NCI-H146 (cell line): ENCODE measurements around the gene ERC2.
A peak's percentile ranks its signal among the peaks of the same experiment; 100 is the strongest.

ENCODE experiments used
- DNase-seq: peaks from one replicate; lab custom pipeline; 2025; lab: John Stamatoyannopoulos, UW

Gene ERC2

DNA sequence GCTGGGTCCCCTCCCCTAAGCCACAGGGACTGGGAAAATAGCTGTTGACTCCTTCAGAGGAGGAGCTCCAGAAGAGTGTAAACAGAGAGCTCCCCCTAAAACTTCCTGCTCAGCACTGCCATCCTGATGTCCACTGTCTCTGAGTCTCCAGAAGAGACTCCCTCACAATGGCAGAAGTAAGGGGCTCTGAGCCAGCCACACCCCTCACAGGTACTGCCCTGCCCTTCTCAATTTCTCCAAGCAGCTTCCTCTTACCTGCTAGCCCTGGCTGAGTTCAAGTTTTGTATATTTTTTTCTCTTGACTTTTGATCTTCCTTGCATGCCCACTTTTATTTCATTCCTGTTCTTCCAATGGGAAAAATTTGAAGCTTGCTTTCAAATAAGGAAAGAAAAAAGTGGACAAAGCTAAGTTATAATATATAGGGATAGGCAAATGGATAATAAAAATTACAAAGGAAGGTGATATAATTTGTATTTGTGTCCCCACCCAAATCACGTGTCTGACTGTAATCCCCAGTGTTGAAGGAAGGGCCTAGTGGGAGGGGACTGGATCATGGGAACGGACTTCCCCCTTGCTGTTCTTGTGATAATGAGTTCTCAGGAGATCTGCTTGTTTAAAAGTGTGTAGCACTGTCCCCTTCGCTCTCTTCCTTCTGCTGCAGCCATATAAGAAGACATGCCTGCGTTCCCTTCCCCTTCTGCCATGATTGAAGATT lies 539.0 kb downstream of the ERC2 start:
- no peak for DNase-seq

DNA sequence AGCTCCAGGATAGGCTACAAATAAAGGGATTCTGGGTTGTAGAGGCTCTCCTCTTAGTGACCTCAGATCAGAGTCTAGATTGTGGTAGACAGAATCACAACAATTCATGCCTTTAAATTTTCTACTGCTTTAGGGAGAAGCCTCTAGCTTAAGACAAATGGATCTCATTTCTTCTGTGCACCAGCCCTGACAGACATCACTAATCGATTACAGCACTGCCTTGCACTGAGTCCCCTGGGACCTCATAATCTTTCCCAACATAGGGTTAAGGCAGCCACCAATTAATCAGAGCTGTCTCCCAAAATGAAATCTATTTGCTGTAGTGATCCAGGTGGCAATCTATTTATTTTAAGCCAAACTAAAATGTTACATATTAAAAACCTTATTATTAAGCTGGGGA lies 544.6 kb downstream of the ERC2 start:
- DNase-seq, result no peak

DNA sequence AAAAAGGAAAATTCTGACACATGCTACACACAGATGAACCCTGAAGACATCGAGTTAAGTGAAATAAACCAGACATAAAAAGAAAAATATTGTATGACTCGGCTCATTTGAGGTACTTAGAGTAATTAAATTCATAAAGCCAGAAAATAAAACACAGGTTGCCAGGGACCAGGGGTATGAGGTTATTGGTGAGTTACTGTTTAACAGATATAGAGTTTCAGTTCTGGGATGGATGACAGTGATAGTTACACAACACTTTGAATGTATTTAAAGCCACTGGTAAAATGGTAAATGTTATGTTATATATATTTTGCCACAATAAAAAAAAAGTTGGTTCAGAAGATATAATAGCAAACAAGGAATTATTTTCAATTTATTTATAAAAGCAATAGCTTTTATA lies 545.1 kb downstream of the ERC2 start:
- DNase-seq, result no peak

GRCh38 chr3:55912880-55913279 lies 555.4 kb downstream of the ERC2 start:
- DNase-seq, result no peak

DNA sequence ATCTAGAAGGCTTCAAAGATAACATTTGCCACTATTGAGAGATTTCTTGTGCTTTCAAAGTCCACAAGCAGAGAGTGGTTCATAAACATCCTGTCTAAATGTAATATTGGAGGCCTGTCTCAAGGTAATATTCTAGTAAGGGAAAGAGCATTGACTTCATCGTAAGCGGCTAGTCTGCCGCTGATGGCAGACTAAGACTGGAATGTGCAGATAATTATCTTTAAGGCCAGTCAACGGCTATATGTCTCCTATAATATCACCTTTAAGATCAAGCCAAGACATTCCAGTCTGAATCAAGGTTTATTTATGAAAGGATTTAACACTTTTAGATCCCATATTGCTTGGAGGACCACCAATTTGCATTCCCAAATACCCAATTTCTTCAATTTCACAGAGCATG lies 557.0 kb downstream of the ERC2 start:
- DNase-seq, result no peak

GRCh38 chr3:55910543-55910942 lies 557.7 kb downstream of the ERC2 start:
- DNase-seq, result no peak

GRCh38 chr3:55909373-55909772 lies 558.9 kb downstream of the ERC2 start:
- no peak for DNase-seq

- no peak for DNase-seq
Measured at GRCh38 chr3:55907616-55908015, 560.7 kb downstream of the ERC2 start.

DNA sequence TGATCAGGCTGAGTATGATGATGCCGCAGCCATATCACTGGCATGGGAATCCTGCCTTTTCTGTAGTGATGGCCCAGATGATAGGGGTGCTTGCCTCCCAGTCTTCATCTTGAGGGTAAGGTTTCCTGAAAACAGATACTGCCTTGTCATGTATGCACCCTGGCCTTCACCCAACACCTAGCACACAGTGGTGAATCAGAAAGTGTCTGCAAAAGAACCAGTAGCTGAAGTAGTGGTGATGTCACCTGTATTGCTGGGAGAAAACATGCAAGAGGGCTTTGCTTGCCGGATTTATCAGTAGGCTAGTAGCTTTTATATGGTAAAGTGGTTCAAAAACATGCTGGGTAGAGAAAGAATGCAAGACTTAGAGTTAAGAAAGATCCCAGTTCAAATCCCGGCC lies 561.4 kb downstream of the ERC2 start:
- no peak for DNase-seq

- no peak for DNase-seq
Measured at GRCh38 chr3:55904716-55905115, 563.6 kb downstream of the ERC2 start.

- no peak for DNase-seq
Measured at GRCh38 chr3:55903680-55904079, 564.6 kb downstream of the ERC2 start.

- DNase-seq, result no peak
Measured at GRCh38 chr3:55902221-55902900, 565.9 kb downstream of the ERC2 start.

DNA sequence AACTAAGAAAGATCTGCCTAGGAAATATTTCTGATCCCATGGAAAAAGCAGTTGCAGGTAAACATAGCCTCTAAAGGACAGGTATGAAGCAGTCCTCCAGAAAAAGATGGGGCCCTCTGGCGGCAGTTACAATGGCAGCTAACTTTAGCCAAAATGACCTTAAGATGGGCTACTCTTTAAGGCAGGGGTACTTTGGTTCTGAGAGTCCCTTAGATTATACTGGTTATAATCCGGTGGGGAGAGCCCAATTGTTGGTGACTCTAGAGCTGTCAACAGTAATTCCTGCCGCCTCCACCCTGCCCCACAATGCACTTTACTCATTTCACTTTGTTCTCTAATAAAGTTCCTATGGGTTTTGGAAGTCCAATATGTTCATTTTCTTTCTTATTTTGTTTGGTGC lies 568.4 kb downstream of the ERC2 start:
- no peak for DNase-seq

DNA sequence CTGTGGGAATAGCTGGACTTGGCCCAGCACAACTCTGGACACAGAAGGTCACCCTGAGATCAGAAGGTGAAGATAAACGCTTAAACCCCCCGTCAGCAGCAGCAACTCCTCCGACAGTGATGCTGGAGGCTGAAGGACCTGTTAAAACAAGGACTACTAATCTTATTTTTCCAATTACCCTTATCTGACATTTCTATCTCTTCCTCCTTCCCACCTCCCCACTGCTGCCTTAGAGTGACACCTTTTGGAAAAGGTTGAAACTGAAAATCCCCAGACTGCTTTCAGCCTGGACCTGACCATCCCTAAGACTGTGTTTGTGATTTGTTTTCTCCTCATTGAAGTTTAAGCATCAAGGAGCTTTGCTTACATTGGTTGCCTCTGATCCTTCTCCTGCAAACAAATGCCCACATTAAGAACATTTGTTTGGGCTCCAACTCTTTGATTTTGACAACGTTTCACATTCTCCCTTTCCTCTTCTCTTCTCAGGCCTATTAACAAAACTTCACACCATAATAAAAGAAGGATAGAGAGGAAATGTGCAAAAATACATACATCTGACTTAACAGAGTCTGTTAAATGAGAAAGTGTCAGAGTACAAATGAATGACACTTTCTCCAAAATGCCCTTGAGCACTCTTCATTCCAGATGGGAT lies 570.6 kb downstream of the ERC2 start:
- peak; percentile 33 for DNase-seq

GRCh38 chr3:55895897-55896566 lies 572.2 kb downstream of the ERC2 start:
- DNase-seq, result peak; percentile 92

GRCh38 chr3:55894605-55895004 lies 573.7 kb downstream of the ERC2 start:
- DNase-seq, result no peak

DNA sequence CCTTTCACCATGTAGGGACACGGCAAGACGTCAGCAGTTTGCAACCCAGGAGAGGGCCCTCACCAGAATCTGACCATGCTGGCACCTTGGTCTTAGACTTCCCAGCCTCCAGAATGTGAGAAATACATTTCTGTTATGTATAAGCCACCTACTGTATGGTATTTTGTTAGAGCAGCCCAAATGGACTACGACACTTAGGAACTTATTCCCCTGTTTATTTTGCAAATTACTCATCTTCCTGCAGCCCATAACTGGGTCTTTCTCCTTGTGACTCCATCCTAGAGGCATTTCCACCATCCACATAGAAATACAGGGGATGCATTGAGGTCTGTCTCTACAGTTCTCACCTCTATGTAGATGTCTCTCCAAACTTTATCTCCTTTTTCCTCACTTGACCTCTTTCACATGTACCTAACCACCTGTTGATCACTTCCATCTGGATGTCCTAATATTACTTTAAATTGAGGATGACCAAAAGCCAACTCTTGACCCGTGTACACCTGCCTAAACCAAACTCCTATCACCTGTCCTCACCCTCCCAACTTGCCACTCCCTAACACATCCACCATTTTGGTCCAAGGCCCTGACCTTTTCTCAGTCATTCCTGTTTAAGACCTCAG lies 575.1 kb downstream of the ERC2 start:
- no peak for DNase-seq

DNA sequence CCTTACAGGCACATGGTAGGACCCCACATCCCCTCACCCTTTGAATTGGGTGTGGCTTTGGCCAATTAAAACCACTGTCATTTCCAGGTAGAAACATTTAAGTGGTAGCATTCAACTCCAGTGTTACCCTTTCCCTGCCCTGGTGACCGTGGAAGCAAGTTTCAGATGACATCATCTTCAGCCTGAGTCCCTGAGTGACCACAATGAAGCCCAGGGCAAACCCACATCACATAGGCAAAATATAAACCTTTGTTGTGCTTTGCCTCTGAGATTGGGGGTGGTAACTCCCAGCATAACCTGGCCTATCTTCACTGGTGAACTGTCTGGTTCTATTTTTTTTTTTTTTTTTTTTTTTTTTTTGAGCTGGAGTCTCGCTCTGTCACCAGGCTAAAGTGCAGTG lies 577.2 kb downstream of the ERC2 start:
- no peak for DNase-seq

DNA sequence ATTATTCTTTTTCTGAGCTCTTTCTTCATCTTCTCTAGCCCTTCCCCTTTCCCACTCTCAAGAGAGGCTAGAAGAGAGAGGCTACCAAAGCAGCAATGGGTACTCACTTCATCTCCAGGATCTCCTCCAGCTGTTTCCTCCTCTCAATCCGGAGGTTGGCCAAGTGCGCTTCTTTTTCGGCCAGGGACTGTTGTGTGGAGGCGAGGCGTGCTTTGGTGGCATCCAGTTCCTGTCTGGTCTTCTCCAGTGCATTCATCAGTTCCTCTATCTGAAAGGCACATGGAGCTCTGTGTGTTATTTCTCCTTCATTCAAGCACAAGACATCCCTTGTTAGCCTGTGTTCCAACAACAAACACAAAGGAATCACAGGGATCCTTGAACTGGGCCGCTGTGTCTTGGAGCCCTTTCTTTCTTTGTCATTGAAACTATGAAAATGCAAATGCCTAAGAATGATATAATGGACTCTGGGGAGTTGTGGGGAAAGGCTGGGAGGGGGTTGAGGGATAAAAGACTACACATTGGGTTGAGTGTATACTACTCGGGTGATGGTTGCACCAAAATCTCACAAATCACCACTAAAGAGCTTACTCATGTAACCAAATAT lies 579.9 kb downstream of the ERC2 start:
- DNase-seq, result no peak

GRCh38 chr3:55885721-55886120 lies 582.5 kb downstream of the ERC2 start:
- peak; percentile 17 for DNase-seq

GRCh38 chr3:55884491-55885285 lies 583.6 kb downstream of the ERC2 start:
- DNase-seq, result no peak
